ENCODE data around the gene AFG3L2.

AFG3L2 gene

DNA sequence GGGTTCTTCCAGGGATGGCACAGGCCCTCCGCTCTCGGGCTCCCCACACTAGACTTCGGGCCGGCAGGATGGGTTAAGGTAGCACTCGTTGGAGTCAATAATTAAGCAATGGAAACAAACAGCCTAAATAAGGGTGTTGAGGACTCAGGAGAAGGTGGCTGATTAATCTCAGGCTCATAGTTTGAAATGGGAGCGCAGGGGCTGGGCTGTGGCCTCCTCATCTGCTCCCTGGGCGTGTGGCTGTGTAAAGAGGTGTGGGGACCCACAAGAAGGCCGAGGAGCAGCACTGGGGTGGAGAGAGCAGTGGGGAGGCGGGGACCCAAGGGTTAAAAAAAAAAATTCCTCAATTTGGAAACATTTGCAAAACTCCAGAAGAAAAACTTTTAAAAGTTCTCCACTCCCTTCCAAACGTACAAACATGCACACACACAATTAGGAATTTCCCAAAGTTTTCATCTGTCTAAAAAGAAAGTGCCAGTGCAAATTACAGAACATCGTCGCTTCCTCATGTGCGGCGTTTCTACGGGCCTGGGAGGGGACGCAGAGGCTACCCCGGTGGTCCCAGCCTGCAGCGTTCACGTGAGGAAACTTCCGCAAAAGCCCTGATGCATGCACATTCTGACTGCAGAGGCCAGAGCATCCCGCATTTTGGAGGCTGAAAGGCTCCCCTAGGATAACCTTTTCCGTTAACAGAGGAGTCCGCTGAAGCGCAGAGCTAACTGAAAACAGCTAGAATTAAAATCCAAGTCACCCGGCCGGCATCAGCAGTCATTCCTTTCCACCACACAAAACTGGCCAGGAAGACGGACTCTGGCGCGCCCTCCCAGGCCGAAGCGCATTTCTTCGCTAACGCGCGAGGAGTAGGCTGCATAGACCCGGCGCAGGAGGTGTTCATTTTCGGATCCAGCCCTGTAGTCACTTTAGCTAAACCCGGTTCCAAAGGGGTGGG, 70.0 kb downstream of the AFG3L2 start:
- in situ Hi-C loops (cut with MboI; ENCODE audit: low sequenced_read_pairs), result no loop called here

- in situ Hi-C loops (cut with MboI; ENCODE audit: low sequenced_read_pairs), result no loop called here
These were observed 70.9 kb downstream of the AFG3L2 start for GRCh38 chr18:12305930-12306629.

DNA sequence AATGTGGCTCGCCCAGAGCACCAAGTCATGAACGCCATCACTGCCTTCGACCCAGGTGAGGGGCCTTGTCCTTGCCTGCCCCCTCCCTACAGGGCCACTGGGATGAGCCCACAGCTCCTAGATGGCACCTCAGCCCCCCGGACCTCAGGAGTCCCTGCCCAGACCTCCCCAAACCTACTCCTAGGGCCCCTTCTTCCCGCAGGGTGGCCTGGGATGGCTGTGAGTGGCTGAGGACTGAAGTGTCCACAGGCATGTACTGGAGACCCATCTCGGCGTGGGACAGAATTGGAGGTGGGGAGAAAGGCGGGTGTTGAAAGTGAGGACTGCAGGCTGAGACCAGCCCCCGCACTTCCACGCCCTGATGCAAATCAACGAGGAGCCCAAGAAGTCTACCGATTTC, 71.8 kb downstream of the AFG3L2 start:
- in situ Hi-C loops (cut with MboI; ENCODE audit: low sequenced_read_pairs), result no loop called here

DNA sequence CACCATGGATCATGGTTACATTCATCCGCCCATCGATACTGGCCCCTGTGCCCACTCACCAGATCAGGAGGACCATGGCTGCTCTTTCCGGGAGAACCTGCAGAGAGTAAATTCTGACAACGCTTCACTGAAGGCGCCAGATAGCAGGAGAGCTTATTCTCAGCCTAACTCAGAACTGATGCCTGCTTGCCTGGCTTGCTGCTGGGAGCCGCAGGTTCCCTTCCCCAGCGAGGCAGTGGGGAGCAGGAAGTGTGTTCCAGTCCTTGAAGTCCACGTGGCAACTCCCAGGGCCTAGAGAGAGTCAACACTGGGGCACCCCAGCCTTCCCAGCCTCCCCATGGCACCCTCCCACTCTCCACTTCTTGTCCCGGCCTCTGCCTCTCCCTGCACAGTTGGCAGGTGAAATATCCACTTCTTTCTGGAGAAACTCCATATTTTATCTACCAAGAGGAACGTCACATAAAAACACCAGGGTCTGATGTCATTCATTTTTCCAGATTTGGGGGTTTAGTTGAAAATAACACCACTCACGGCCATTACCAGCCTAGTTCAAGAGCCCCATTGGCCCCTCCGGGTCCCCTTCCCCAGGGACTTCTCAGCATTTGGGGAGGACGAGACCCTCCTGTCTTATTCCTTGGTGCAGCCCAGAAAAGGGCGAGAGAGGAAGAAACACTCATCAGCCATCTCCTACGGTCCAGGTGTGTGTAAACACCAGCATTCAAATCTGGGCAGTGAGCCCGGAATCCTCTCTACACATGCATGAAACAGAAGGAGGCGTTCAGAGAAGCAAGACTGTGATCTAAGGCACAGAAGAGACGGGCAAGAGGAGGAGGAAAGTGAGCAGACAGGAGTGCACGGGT, 72.4 kb downstream of the AFG3L2 start:
- in situ Hi-C loops (cut with MboI; ENCODE audit: low sequenced_read_pairs), result no loop called here

- in situ Hi-C loops (cut with MboI; ENCODE audit: low sequenced_read_pairs), result no loop called here
These were observed 74.5 kb downstream of the AFG3L2 start for GRCh38 chr18:12302391-12303147.

DNA sequence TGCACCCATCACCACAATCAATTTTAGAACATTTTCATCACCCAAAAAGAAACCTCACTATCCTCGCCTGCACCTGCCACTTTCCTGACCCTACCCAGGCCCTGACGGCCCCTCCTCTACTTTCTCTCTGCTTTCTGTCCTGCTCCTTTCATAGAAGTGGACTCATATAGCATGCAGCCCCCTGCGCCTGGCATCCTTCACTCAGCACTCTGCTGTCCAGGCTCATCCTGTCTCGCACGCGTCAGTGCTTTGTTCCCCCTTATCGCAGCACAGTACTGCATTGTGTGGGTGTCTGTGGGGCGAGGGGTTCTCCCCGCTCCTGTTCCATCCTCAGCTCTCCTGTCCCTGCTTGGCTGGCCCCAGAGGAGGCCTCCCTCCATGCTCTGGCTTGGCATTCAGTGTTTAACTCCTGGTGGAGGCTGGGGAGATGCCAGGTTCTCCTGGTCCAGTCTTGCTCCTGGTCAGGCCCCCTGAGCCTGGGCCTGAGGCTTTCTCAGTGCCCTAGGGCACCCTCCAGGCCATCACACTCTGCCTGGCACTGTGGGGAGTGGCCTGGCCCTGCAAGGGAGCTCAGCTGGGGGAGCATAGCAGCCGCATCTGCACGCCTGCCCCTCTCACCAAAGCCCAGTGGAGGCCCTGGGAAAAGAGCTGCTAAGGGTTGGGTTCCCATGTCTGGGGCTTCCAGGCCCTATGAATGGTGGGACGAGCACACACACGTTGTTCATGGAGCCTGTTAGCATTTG, 75.6 kb downstream of the AFG3L2 start:
- in situ Hi-C loops (cut with MboI; ENCODE audit: low sequenced_read_pairs), result no loop called here

- in situ Hi-C loops (cut with MboI; ENCODE audit: low sequenced_read_pairs), result no loop called here
These were observed 77.2 kb downstream of the AFG3L2 start for GRCh38 chr18:12299862-12300261.

- in situ Hi-C loops (cut with MboI; ENCODE audit: low sequenced_read_pairs), result no loop called here
These were observed 80.6 kb downstream of the AFG3L2 start for GRCh38 chr18:12296457-12296856.

- in situ Hi-C loops (cut with MboI; ENCODE audit: low sequenced_read_pairs), result no loop called here
These were observed 81.0 kb downstream of the AFG3L2 start for GRCh38 chr18:12296087-12296403.

GRCh38 chr18:12295389-12296086, 81.5 kb downstream of the AFG3L2 start:
- in situ Hi-C loops (cut with MboI; ENCODE audit: low sequenced_read_pairs), result no loop called here

DNA sequence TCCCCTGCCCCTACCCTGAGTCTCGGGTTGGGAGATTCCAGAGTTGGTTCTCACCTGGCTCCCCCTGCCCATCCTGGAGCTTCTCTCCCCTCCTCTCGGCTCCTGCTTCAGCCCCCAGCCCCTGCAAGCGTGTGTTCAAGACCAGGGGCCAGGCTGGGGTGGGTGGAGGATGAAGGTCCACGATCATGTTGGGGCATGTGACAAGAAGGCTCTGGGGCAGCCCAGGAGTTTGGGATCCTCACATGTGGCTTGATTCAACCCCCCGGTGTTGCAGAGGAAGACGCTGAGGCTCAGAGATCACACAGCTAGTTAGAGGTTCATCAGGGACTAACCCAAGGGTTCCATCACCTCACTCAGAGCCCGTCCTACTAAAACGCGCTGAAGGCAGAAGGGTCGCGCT, 83.2 kb downstream of the AFG3L2 start:
- in situ Hi-C loops (cut with MboI; ENCODE audit: low sequenced_read_pairs), result no loop called here

DNA sequence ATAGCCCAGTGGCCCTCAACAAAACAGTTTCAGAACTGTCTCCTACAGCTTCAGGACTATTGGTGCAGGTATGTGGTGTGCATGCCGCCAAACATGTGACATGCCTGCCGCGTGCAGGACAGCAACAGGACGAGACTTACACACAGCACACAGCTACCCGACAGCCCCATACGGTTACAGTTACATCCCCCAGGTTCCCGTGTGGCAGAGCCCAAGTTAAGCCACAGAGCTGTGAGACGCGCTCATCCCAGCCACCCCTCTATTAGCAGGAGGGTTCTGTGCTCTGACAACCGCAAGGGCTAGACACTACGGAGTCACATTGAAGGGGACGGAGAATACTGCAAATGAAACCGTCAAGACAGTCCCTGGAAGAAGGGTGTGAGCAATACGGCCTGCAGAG, 85.3 kb downstream of the AFG3L2 start:
- in situ Hi-C loops (cut with MboI; ENCODE audit: low sequenced_read_pairs), result no loop called here

GRCh38 chr18:12291161-12291560, 85.9 kb downstream of the AFG3L2 start:
- in situ Hi-C loops (cut with MboI; ENCODE audit: low sequenced_read_pairs), result no loop called here

DNA sequence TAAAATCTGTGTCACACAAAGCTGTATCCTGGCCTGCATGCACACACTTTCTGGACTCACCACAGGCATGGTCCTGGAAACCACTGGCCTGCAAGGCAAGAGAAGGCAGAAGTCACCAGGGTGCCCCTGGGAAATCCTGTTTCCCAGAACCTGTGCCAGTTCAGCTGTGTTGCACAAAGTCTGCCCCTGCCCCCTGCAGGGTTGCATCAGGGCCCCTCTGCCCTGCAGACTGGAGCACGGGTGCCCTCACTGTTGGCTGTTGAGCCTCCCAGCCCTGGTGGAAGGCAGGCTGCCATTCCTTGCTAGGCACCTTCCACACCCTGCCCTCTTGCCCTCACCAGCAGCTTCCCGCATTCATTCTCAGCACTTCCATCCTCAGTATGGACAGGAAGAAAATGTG, 86.9 kb downstream of the AFG3L2 start:
- in situ Hi-C loops (cut with MboI; ENCODE audit: low sequenced_read_pairs), result no loop called here

DNA sequence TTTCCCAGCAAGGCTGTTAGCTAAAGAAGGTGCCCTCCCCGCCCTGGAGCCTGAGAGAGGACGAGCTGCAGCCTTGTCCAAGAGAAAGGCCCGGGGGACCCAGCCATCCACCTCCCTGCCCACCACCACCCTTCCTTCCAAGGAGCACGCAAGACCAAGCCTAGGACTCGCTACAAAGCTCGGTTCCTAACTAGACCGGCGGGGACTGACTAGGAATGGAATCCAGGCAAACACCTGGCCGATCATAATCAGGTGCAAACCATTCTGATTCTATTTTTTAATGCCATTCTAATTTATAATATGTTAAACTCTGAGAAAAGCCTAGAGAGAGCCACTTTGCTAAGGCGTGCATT, 88.6 kb downstream of the AFG3L2 start:
- in situ Hi-C loops (cut with MboI; ENCODE audit: low sequenced_read_pairs), result no loop called here

GRCh38 chr18:12287684-12288402, 89.2 kb downstream of the AFG3L2 start:
- in situ Hi-C loops (cut with MboI; ENCODE audit: low sequenced_read_pairs), result no loop called here

DNA sequence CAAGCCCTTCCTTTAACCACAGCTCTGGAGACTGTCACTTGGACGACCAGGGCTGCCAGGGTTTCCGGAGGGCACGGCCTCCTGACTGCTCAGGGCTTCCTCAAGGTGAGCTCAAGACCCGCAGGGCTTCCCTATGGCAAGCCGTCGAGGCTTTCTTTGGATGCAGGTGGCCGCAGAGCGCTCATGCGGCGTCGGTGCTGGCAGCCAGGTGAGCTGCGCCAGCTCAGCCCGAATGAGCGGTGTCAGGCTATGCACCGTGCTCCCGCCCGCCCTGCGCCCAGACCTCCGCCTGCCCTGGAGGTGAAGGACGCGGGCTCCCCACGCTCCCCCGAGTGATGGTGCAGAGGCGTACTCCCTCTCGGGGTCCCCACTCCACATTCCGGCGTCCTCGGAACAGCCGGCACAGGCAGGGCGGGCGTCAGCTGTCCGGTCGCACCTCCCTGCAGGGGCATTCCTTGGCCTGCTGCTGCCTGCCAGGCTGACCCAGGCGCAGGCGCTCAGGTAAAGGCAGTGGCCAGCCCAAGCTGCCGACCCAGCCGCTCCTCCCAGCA, 89.8 kb downstream of the AFG3L2 start:
- in situ Hi-C loops (cut with MboI; ENCODE audit: low sequenced_read_pairs), result no loop called here

DNA sequence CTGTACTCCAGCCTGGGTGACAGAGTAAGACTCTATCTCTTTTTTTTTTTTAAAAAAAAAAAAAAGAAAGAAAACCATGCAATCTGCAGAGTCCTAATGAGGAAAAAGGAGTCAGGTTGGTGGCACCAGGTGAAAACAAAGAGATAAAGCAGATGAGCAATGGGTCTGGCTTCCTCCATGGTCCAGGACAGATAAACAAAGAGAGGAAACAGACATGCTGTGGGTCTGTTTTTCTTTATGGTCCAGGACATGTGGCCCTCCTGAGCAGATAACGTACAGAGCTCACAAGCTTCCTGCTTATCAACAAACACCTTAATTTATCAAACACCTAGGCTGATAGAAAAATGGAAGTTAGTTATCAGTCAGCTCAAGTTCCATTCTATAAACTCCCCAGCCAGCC, 93.4 kb downstream of the AFG3L2 start:
- in situ Hi-C loops (cut with MboI; ENCODE audit: low sequenced_read_pairs), result no loop called here

DNA sequence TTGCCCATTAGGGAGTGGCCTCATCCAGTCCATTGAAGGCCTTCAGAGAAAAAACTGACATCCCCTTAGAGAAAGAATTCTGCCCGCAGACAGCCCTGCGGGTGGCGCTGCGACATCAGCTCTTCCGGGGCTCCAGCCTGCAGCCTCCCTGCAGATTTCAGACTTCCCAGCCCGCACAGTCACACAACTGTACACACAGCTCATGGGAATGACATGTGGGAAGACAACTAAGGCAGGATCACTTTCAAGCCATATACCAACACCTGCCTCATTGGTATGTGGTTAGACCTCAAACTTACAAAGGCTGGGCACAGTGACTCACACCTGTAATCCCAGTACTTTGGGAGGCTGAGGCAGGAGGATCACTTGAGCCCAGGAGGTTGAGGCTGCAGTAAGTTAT, 93.8 kb downstream of the AFG3L2 start:
- in situ Hi-C loops (cut with MboI; ENCODE audit: low sequenced_read_pairs), result no loop called here

Measured in HL-60/S4 treated with phorbol 12-myristate 13-acetate at 8.2 ng/mL for 4 days and 3 days (cell line).